GM21737 (cell line): ENCODE results near the gene OR4D1.

ENCODE experiments used
- ATAC-seq: cut with Tn5 transposase; IDR thresholded peaks from one replicate; pipeline ENCODE4 v1.9.1; 2021; ENCODE audit warnings: mild to moderate bottlenecking, moderate library complexity; ENCODE audit not compliant: unreplicated experiment

Gene OR4D1

DNA sequence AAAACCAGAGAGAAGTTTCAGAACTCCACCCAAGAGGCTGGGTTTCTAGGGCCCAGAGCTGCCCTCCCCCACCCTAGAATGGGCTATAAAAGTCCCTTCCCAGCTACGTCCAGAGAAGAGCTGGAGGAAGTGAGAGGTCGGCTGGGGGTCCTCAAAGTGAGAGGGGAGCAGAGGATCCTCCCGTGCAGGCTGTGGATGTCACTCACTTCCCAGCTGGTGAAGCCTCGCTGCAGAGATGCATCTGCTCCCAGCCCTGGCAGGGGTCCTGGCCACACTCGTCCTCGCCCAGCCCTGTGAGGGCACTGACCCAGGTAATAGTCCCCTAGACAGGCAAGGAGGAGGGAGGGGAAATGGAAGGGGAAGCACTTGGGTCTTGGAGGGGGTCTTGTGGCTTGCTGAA lies 44.4 kb downstream of the OR4D1 start, which contains the start of gene EPX:
EPX (plus strand) TSS at position 115 of the 400 bp plus-strand sequence; CDS start at position 236, 121 bp downstream.
- ATAC-seq: no peak

DNA sequence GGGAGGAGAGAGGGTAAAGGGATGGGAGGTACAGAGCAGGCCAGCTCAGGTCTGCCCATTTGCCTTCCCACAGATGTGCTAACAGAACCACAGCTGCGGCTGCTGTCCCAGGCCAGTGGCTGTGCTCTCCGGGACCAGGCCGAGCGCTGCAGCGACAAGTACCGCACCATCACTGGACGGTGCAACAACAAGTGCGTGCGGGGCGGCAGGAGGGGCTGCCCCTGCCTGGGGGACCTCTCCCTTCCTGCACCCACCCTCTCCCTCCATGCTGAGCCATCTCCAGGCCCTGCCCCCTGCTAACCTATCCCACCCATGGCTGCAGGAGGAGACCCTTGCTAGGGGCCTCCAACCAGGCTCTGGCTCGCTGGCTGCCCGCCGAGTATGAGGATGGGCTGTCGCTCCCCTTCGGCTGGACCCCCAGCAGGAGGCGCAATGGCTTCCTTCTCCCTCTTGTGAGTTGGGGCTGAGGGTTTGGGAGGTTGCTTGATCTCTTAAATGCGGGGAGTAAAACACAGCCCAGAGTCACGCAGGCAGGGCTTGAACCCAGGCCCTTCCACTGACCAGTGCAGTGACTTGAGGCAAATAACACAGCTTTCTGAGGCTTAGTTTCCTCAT lies 45.6 kb downstream of the OR4D1 start:
- no peak for ATAC-seq

DNA sequence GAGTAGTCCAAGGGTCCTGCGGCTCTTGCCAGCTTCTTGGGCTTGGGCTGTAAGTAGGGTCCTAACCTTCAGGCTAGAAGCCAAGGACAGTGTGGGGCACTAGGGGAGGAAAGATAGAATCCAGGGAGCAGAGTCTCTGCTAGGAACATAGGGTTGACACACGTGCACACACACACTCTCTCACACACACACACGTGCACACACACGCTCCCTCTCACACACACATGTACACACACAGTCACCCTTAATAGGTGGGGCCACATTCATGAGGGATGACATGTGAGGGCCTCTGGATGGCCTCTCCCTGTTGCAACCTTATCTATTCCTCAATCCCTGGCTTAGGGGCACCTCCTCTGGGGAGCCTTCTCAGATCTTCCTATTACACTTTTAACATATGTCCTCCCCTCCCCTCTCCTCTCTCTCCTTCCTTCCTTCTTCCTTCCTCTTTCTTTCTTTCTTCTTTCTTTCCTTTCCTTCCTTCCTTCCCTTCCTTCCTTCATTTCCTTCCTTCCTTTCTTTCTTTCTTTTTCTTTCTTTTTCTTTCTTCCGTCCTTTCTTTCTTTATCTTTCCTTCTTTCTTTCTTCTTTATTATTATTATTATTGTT lies 47.4 kb downstream of the OR4D1 start:
- no peak for ATAC-seq

DNA sequence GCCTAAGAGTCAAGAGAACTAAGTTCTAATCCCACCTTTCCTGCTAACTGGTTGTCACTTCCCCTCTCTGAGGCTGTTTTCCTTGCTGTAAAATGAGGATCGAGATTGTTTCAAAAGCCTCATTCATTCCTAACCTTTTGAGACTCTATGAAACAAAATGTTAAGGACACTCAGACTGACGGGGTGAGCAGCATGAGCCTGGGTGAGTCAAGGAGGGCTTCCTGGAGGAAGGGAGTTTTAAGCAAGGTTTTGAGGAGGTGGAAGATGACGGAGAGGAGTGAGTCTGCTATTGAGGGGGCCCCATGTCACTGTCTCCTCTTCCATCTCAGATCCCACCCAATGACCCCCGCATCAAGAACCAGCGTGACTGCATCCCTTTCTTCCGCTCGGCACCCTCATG lies 48.4 kb downstream of the OR4D1 start:
- ATAC-seq: no peak

DNA sequence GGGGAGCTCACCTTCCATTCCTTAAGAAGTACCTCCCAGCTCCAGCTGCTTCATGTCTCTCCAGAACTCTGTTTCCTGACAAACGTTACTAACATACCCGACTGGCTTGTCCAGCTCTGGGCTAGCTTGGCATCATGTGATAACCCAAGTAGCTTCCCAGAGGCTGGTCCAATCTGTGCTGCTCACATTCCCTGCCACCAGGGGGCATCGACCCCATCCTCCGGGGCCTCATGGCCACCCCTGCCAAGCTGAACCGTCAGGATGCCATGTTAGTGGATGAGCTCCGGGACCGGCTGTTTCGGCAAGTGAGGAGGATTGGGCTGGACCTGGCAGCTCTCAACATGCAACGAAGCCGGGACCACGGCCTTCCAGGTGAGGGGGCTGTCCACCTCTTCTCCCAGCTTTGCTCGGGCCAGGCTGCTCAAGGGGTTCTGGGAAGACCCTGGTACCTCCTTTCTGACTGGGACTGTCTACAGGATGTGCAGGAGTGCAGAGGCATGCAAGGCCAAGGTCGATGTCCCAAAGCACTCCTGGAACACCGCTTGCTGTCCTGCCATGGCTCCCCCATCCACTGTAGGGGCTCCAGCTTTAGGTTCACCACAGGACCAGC lies 51.9 kb downstream of the OR4D1 start:
- ATAC-seq: no peak

DNA sequence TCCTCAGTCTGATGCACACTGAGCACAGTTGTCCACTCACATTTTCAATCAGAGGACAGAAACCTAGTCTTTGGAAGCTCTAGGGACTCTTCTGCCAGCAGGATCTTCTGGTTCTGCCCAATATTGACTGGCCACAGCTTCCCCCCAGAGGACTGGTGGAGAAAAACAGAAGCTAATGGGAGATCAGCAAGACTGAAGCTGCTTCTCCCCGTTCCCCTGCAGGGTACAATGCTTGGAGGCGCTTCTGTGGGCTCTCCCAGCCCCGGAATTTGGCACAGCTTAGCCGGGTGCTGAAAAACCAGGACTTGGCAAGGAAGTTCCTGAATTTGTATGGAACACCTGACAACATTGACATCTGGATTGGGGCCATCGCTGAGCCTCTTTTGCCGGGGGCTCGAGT lies 54.7 kb downstream of the OR4D1 start:
- ATAC-seq: no peak

DNA sequence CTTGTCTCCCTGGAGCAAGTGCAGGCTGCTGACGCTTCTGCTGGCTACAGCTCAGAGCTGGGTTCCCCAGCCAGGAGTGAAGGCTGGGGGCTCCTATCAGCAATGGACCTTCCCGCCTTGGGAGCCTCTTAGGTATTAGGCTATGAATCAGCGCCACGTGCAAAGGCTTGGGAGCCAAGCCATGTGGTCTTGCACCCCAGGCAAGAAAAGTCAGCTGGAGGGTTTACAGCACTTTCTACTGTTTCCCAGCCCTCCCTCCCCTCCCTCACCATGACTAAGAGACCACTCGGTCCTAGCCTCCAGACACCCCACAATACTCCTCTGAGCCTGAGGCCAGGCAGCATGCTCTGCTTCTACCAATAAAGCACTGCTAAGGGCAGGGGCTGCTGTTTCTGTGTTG lies 56.6 kb downstream of the OR4D1 start:
- ATAC-seq: no peak

DNA sequence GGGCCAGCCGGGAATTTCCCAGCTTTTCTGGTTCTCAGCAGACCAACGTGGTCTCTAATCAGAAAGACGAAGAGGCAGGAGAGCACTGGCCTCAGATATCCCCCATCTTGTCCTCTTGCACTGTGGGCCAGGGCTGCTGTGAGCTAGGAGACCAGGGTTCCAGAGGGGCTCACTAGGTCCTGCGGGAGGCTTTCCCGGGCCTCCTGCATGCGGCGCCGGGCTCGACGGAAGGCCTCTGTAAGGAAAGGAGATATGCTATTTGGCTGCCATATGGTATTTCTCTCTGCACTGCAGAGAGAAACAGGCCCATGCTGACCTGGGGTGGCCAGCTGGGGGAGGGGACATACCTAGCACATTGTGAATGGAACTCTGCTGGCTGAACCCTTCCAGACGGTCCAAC lies 57.8 kb downstream of the OR4D1 start:
- ATAC-seq: no peak

DNA sequence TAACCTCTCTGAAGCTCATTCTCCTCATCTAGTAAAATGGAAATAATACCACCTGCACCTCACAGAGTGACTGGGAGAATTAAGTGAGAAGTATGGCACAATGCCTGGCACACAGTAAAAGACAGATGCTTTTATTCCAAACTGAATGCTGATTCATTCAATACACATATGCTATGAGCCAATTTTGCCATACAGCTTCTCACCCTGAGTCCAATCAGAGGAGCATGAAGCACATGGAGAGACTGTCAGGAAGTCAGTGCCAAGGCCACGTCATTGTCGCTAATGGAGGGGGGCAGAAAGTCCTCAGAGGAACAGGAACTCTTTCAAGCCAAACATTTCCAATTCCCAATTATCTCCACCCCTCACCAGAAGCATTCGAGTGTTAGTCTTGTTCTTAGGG lies 59.3 kb downstream of the OR4D1 start:
- no peak for ATAC-seq

DNA sequence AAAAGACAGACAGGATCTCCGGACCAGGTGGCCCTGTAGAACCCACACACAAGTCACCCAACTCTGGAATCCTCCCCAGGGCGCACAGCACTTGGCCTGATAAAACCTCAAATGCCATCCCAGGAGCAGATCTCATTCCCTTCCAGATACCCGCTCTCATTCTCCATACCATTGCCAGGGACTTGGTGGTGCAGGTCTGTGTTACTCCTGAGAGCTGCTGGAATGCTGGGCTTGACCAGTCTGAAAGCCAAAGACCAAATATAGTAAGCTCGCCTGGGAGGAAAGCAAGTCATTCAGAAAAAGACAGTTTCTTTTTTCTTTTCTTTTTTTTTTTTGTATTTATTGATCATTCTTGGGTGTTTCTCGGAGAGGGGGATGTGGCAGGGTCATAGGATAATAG lies 60.2 kb downstream of the OR4D1 start:
- ATAC-seq: no peak
